HepG2 (cell line): ENCODE data around the gene C3orf52. TPM values are rescaled to one million over a fixed set of nuclear protein-coding genes. Genes with fewer than 3 reads are reported as not detected.

Experiments
- ATAC-seq: fragments of 200-7000 bp; cut with Tn5 transposase; 3 replicates; pipeline ENCODE4 v1.9.1; 2020; ENCODE audit warnings: mild to moderate bottlenecking, moderate library complexity
- BruUV-seq: library from RNA; stranded (reverse); fragments of 400-500 nt; replicated peaks from 2 replicates; lab custom pipeline; 2021; lab: Mats Ljungman, UMichigan
- CTCF ChIA-PET: fragments of 300-600 bp; formaldehyde crosslinking; extraction: SDS; loops from one replicate; lab custom pipeline; 2021; ENCODE audit warnings: low total read pairs, inconsistent platforms, low intra/inter-chr PET ratio; lab: Yijun Ruan, JAX
- POLR2A ChIA-PET: fragments of 350-600 bp; sonication (Branson Sonifier 250); formaldehyde crosslinking; loops from one replicate; lab custom pipeline; 2020; ENCODE audit warnings: antibody characterized with exemption, inconsistent platforms; lab: Yijun Ruan, JAX
- DNase-seq: peaks from one replicate; pipeline ENCODE4 v3.0.0-alpha.2; 2015; ENCODE audit warnings: low spot score
- FAIRE-seq: peaks from 3 replicates; lab custom pipeline; 2011; peaks lifted over from hg19 to GRCh38; lab: Jason Lieb, UNC
- H2AFZ ChIP-seq: one replicate; pipeline ENCODE4 v1.6.1; 2011; ENCODE audit warnings: low read length, inconsistent platforms
- H3K27ac ChIP-seq: fragments of 300-600 bp; 3 replicates; pipeline ENCODE4 v1.8.0; 2011; ENCODE audit warnings: mixed run types, mild to moderate bottlenecking, mixed read lengths, low read length, inconsistent platforms; ENCODE audit not compliant: insufficient read depth; ENCODE audit errors: extremely low read length
- H3K27me3 ChIP-seq, 2 experiments: fragments of 200-600 bp in 1 of 2; 2 replicates in 1 of 2; 3 replicates in 1 of 2; pipeline versions ENCODE4 v1.6.0 to v1.8.0; 2011; ENCODE audit warnings: low read length in 2 of 2, mild to moderate bottlenecking in 2 of 2, moderate library complexity in 2 of 2, inconsistent platforms in 1 of 2; ENCODE audit not compliant: insufficient read depth in 2 of 2, control insufficient read depth in 1 of 2
- H3K36me3 ChIP-seq, 2 experiments: fragments of 200-600 bp in 1 of 2; replicated peaks in 1 of 2; 2 replicates in 1 of 2; 3 replicates in 1 of 2; pipeline versions ENCODE4 v1.5.1 to v1.8.0; 2011; ENCODE audit warnings: low read length in 2 of 2, inconsistent platforms in 1 of 2; ENCODE audit not compliant: insufficient read depth in 2 of 2, control insufficient read depth in 1 of 2
- H3K4me1 ChIP-seq: 2 replicates; pipeline ENCODE4 v1.5.1; 2012; ENCODE audit warnings: low read length, inconsistent platforms; ENCODE audit not compliant: insufficient read depth
- H3K4me2 ChIP-seq: 2 replicates; pipeline ENCODE4 v1.6.0; 2011; ENCODE audit warnings: low read depth, low read length, inconsistent platforms
- H3K4me3 ChIP-seq, 3 experiments: fragments of 200-600 bp in 1 of 3; sonication (generic), shearing (Covaris generic) in 1 of 3; replicated peaks in 1 of 3; 2 replicates each; pipeline ENCODE4 v1.5.1; 2011 to 2016; ENCODE audit warnings: low read length in 3 of 3, inconsistent platforms in 2 of 3, low read depth in 2 of 3, mild to moderate bottlenecking in 2 of 3, control low read depth in 1 of 3, mixed read lengths in 1 of 3; ENCODE audit not compliant: insufficient read depth in 1 of 3
- H3K79me2 ChIP-seq: one replicate; pipeline ENCODE4 v1.6.1; 2011; ENCODE audit warnings: low read length, inconsistent platforms; ENCODE audit not compliant: insufficient read depth
- H3K9ac ChIP-seq: 2 replicates; pipeline ENCODE4 v1.6.0; 2011; ENCODE audit warnings: mild to moderate bottlenecking, low read depth, low read length, inconsistent platforms; ENCODE audit not compliant: insufficient read depth
- H3K9me3 ChIP-seq: 2 replicates; pipeline ENCODE4 v1.5.1; 2012; ENCODE audit warnings: mild to moderate bottlenecking, low read length
- H4K20me1 ChIP-seq: 2 replicates; pipeline ENCODE4 v1.6.0; 2011; ENCODE audit warnings: inconsistent platforms, mild to moderate bottlenecking, low read length, moderate library complexity; ENCODE audit not compliant: insufficient read depth
- AGO1 ChIP-seq: fragments of 200-400 bp; formaldehyde crosslinking; IDR thresholded peaks from 2 replicates; pipeline ENCODE4 v1.6.1; 2017; ENCODE audit warnings: mild to moderate bottlenecking, low read depth, low read length, moderate library complexity; ENCODE audit not compliant: poor library complexity, severe bottlenecking
- CBX5 ChIP-seq: sonication (generic); formaldehyde crosslinking; IDR thresholded peaks from 2 replicates; pipeline ENCODE4 v1.4.0; 2020; ENCODE audit warnings: missing genetic modification reagents, borderline replicate concordance
- FOXJ3 ChIP-seq: sonication (generic); formaldehyde crosslinking; IDR thresholded peaks from 2 replicates; pipeline ENCODE4 v1.4.0; 2020; ENCODE audit warnings: missing genetic modification reagents, mild to moderate bottlenecking, borderline replicate concordance
- MED13 ChIP-seq: sonication (generic); formaldehyde crosslinking; IDR thresholded peaks from 2 replicates; pipeline ENCODE4 v1.5.0; 2020; ENCODE audit warnings: missing genetic modification reagents
- MEIS1 ChIP-seq: sonication (generic); formaldehyde crosslinking; IDR thresholded peaks from 2 replicates; pipeline ENCODE4 v1.9.0; 2021; ENCODE audit warnings: mild to moderate bottlenecking, missing genetic modification reagents, moderate library complexity, borderline replicate concordance
- NRL ChIP-seq: sonication (generic); formaldehyde crosslinking; IDR thresholded peaks from 2 replicates; pipeline ENCODE4 v1.5.0; 2020; ENCODE audit warnings: missing genetic modification reagents, mild to moderate bottlenecking, moderate library complexity, borderline replicate concordance
- PRMT3 ChIP-seq: sonication (generic); formaldehyde crosslinking; IDR thresholded peaks from 2 replicates; pipeline ENCODE4 v1.8.1; 2022; ENCODE audit warnings: low read depth, mild to moderate bottlenecking, moderate library complexity, missing genetic modification reagents, borderline replicate concordance
- RAD21 ChIP-seq: fragments of 450-650 bp; formaldehyde crosslinking; IDR thresholded peaks from 2 replicates; pipeline ENCODE4 v1.5.0; 2020; ENCODE audit warnings: mild to moderate bottlenecking
- SALL1 ChIP-seq: sonication (generic); formaldehyde crosslinking; IDR thresholded peaks from 2 replicates; pipeline ENCODE4 v1.8.0; 2022; ENCODE audit warnings: mild to moderate bottlenecking, missing genetic modification reagents
- SCMH1 ChIP-seq: sonication (generic); formaldehyde crosslinking; IDR thresholded peaks from 2 replicates; pipeline ENCODE4 v1.9.0; 2021; ENCODE audit warnings: missing genetic modification reagents, mild to moderate bottlenecking, borderline replicate concordance
- SMC3 ChIP-seq: IDR thresholded peaks from 2 replicates; pipeline ENCODE4 v1.6.1; 2011; ENCODE audit warnings: low read length, improper control_type of control experiment
- STAG1 ChIP-seq: sonication (generic); formaldehyde crosslinking; IDR thresholded peaks from 2 replicates; pipeline ENCODE4 v1.4.0; 2020; ENCODE audit warnings: missing genetic modification reagents
- TCF7 ChIP-seq: sonication (generic); IDR thresholded peaks from 2 replicates; pipeline ENCODE4 v1.6.1; 2016; ENCODE audit warnings: antibody characterized with exemption, low read depth
- ZBTB3 ChIP-seq: sonication (generic); formaldehyde crosslinking; IDR thresholded peaks from 2 replicates; pipeline ENCODE4 v1.4.0; 2020; ENCODE audit warnings: low read depth, mild to moderate bottlenecking, moderate library complexity, missing genetic modification reagents, borderline replicate concordance
- ZNF609 ChIP-seq: sonication (generic); formaldehyde crosslinking; IDR thresholded peaks from 2 replicates; pipeline ENCODE4 v1.4.0; 2020; ENCODE audit warnings: mild to moderate bottlenecking, missing genetic modification reagents, borderline replicate concordance
- ZNF691 ChIP-seq: sonication (generic); formaldehyde crosslinking; IDR thresholded peaks from 2 replicates; pipeline ENCODE4 v1.4.0; 2020; ENCODE audit warnings: missing genetic modification reagents, low read depth, mild to moderate bottlenecking, borderline replicate concordance
- ZNF777 ChIP-seq: sonication (generic); formaldehyde crosslinking; IDR thresholded peaks from 2 replicates; pipeline ENCODE4 v1.4.0; 2020; ENCODE audit warnings: missing genetic modification reagents
- WGBS: methylation state at CpG from one replicate; pipeline ENCODE4 v1.1.6; 2017; ENCODE audit warnings: low lambda C conversion rate; 5-methylcytosine and 5-hydroxymethylcytosine counted together
- in situ Hi-C: cut with HindIII; loops from 2 replicates; pipeline ENCODE4 v1.10.0; 2017; ENCODE audit warnings: low pct_unique_long_range_greater_than_20kb; ENCODE audit not compliant: extremely low pct_ligation_motif_present
- intact Hi-C: fragments of 100-400 bp; cut with micrococcal nuclease; formaldehyde crosslinking; loops from one replicate; pipeline ENCODE4 v1.10.0; 2022; ENCODE audit not compliant: unreplicated experiment
- polyA plus RNA-seq, 8 experiments: library from polyadenylated mRNA; depleted of rRNA in 3 of 8; stranded (reverse) in 7 of 8; unstranded in 1 of 8; fragments of >200 nt; fragmentation: Illumina TruSeq in 4 of 8; extraction: Trizol in 4 of 8; gene quantifications; 2 replicates each; pipeline versions ENCODE4 v1.2.1 to v1.2.3, GENCODE V29; 2011 to 2016; ENCODE audit warnings: low read depth in 4 of 8, missing spikeins in 1 of 8, mixed read lengths in 1 of 8; ENCODE audit not compliant: insufficient read depth in 1 of 8
- total RNA-seq, 5 experiments: library from RNA; depleted of rRNA; stranded (reverse); fragments of >200 nt; fragmentation: Illumina TruSeq; extraction: Trizol; gene quantifications; 2 replicates each; pipeline ENCODE4 v1.2.3, GENCODE V29; 2016; ENCODE audit warnings: low read depth in 1 of 5

C3orf52 gene
- total and polyA plus RNA-seq, 2 of the 13 experiments (the other 11 are each of a cell fraction or from before 2014, with no cell fraction given): 0.79 to 1.2 TPM

- no peaks in the 10 kb centered on the region for H3K4me1 ChIP-seq
- no TSS peak for BruUV-seq
- DNase-seq: peak; percentile 42
- 10% methylated on average over 5 of the region's 5 CpGs for WGBS
- ChIA-PET POLR2A (no interaction called here), CTCF (interaction anchor here (0.9 to 1.8 kb wide), 3 partner anchors 300 to 394 kb away, joined by 3 to 20 read pairs (median 7); no protein-coding TSS in a partner anchor)
- no peak overlapping the region for H3K4me3 ChIP-seq
- H3K27ac ChIP-seq: no peak overlapping the region
- no peaks in the 10 kb centered on the region for H4K20me1 ChIP-seq
- H3K27me3 ChIP-seq: no peaks in the 10 kb centered on the region; a peak in 1 of 5 replicates
- peak; percentile 87 for ATAC-seq
- H3K9me3 ChIP-seq: no peaks in the 10 kb centered on the region
- intact Hi-C loops: loop anchor here (1.0 to 10.0 kb wide), 4 partner anchors 158 to 394 kb away; partner anchors contain the start of gene SLC9C1
- FAIRE-seq: peak; percentile 26
- no peak overlapping the region for H2AFZ ChIP-seq
- H3K79me2 ChIP-seq: no peaks in the 10 kb centered on the region
- H3K36me3 ChIP-seq: no peaks in the 10 kb centered on the region
- no peak overlapping the region for H3K9ac ChIP-seq
- no peak overlapping the region for H3K4me2 ChIP-seq
- in situ Hi-C loops: loop anchor here (10.0 kb wide), 1 partner anchor 378 kb away; no protein-coding TSS in a partner anchor
- TF ChIP-seq STAG1 (CRISPR knock-in tag) (peak; percentile 66), MEIS1 (CRISPR knock-in tag) (no peak), ZNF777 (no peak), AGO1 (no peak), SALL1 (CRISPR knock-in tag) (no peak), PRMT3 (CRISPR knock-in tag) (no peak), ZNF609 (CRISPR knock-in tag) (no peak), SCMH1 (CRISPR knock-in tag) (no peak), TCF7 (no peak), SMC3 (peak; percentile 50), RAD21 (CRISPR knock-in tag) (0 out of 2 replicates have a peak, but pooled peaks have one; percentile 29), MED13 (CRISPR knock-in tag) (no peak), ZNF691 (CRISPR knock-in tag) (no peak), FOXJ3 (CRISPR knock-in tag) (no peak), CBX5 (CRISPR knock-in tag) (no peak), ZBTB3 (CRISPR knock-in tag) (no peak), NRL (CRISPR knock-in tag) (no peak)
Observed at GRCh38 chr3:112136959-112137693, 50.9 kb downstream of the C3orf52 start.
